GM12878 (cell line): ENCODE measurements around the gene PSMC3. TPM values are rescaled to one million over a fixed set of nuclear protein-coding genes. Genes with fewer than 3 reads are reported as not detected.

Source experiments
- ATAC-seq: fragments of 200-7000 bp; cut with Tn5 transposase; 3 replicates; pipeline ENCODE4 v1.9.1; 2020; ENCODE audit warnings: mild to moderate bottlenecking, moderate library complexity
- BruUV-seq: library from RNA; stranded (reverse); fragments of 400-500 nt; replicated peaks from 2 replicates; lab custom pipeline; 2021; lab: Mats Ljungman, UMichigan
- CTCF ChIA-PET: fragments of 300-600 bp; sonication (Branson Sonifier 250); formaldehyde crosslinking; extraction: SDS; loops from one replicate; lab custom pipeline; 2021; ENCODE audit warnings: inconsistent platforms; lab: Yijun Ruan, JAX
- POLR2A ChIA-PET: fragments of 350-600 bp; formaldehyde crosslinking; extraction: SDS; loops from one replicate; lab custom pipeline; 2021; ENCODE audit warnings: inconsistent platforms; lab: Charles Lee
- RAD21 ChIA-PET: fragments of 300-600 bp; sonication (Branson Sonifier 250); formaldehyde crosslinking; loops from one replicate; lab custom pipeline; 2023; ENCODE audit warnings: antibody characterized with exemption; ENCODE audit not compliant: unreplicated experiment; lab: Charles Lee
- SMC1A ChIA-PET: fragments of 300-600 bp; sonication (Branson Sonifier 250); formaldehyde crosslinking; loops from one replicate; lab custom pipeline; 2023; ENCODE audit not compliant: unreplicated experiment, uncharacterized antibody; lab: Charles Lee
- DNase-seq: peaks from one replicate; pipeline ENCODE4 v3.0.0-alpha.2; 2011; ENCODE audit warnings: low read depth, low spot score
- FAIRE-seq: peaks from 3 replicates; lab custom pipeline; 2011; peaks lifted over from hg19 to GRCh38; lab: Jason Lieb, UNC
- H2AFZ ChIP-seq: 2 replicates; pipeline ENCODE4 v1.6.0; 2011; ENCODE audit warnings: low read depth, low read length, control low read depth; ENCODE audit not compliant: control insufficient read depth
- H3K27ac ChIP-seq: 2 replicates; pipeline ENCODE4 v1.5.1; 2011; ENCODE audit warnings: control low read depth; ENCODE audit not compliant: control insufficient read depth, insufficient read depth
- H3K27me3 ChIP-seq, 2 experiments: replicated peaks in 1 of 2; 2 replicates each; pipeline versions ENCODE4 v1.6.0 to v1.6.1; 2011; ENCODE audit warnings: low read length in 1 of 2; ENCODE audit not compliant: control insufficient read depth in 2 of 2, insufficient read depth in 2 of 2
- H3K36me3 ChIP-seq, 2 experiments: 2 replicates each; pipeline ENCODE4 v1.5.1; 2011; ENCODE audit warnings: low read length in 1 of 2; ENCODE audit not compliant: control insufficient read depth in 2 of 2, insufficient read depth in 2 of 2
- H3K4me1 ChIP-seq: 2 replicates; pipeline ENCODE4 v1.6.1; 2011; ENCODE audit warnings: mild to moderate bottlenecking, low read length, moderate library complexity, mixed read lengths; ENCODE audit not compliant: control insufficient read depth, insufficient read depth
- H3K4me2 ChIP-seq: 2 replicates; pipeline ENCODE4 v1.6.0; 2011; ENCODE audit warnings: control low read depth; ENCODE audit not compliant: control insufficient read depth, insufficient read depth
- H3K4me3 ChIP-seq: fragments of 200-600 bp; sonication (generic); 2 replicates; pipeline ENCODE4 v1.5.1; 2016
- H3K79me2 ChIP-seq: 2 replicates; pipeline ENCODE4 v1.6.0; 2011; ENCODE audit warnings: low read length; ENCODE audit not compliant: control insufficient read depth, insufficient read depth
- H3K9ac ChIP-seq: 2 replicates; pipeline ENCODE4 v1.8.0; 2011; ENCODE audit warnings: low read length, control low read depth, mixed read lengths; ENCODE audit not compliant: control insufficient read depth, insufficient read depth
- H3K9me3 ChIP-seq: replicated peaks from 3 replicates; pipeline ENCODE4 v1.5.1; 2011; ENCODE audit warnings: mild to moderate bottlenecking, low read length; ENCODE audit not compliant: control insufficient read depth, insufficient read depth
- H4K20me1 ChIP-seq: 2 replicates; pipeline ENCODE4 v1.6.0; 2011; ENCODE audit not compliant: control insufficient read depth, insufficient read depth
- ATF7 ChIP-seq: fragments of 450-650 bp; IDR thresholded peaks from 2 replicates; pipeline ENCODE4 v1.6.1; 2016; ENCODE audit warnings: low read depth, mild to moderate bottlenecking
- BACH1 ChIP-seq: fragments of 450-650 bp; IDR thresholded peaks from 2 replicates; pipeline ENCODE4 v1.6.1; 2017; ENCODE audit warnings: mild to moderate bottlenecking, borderline replicate concordance
- BCL11A ChIP-seq: IDR thresholded peaks from 2 replicates; pipeline ENCODE4 v1.6.1; 2011; ENCODE audit warnings: low read depth, low read length
- BMI1 ChIP-seq: fragments of 450-650 bp; IDR thresholded peaks from 2 replicates; pipeline ENCODE4 v1.6.1; 2016; ENCODE audit warnings: mild to moderate bottlenecking, moderate library complexity, borderline replicate concordance
- CBX3 ChIP-seq: fragments of 200-600 bp; sonication (generic); IDR thresholded peaks from 2 replicates; pipeline ENCODE4 v1.6.1; 2016; ENCODE audit warnings: low read depth, borderline replicate concordance
- ELK1 ChIP-seq: IDR thresholded peaks from 2 replicates; pipeline ENCODE4 v1.6.1; 2012; ENCODE audit warnings: low read depth, low read length, improper control_type of control experiment
- FOXK2 ChIP-seq: fragments of 450-650 bp; IDR thresholded peaks from 2 replicates; pipeline ENCODE4 v1.6.1; 2017; ENCODE audit warnings: mild to moderate bottlenecking, moderate library complexity
- GATAD2B ChIP-seq: fragments of 450-650 bp; conservative IDR thresholded peaks from 2 replicates; pipeline ENCODE4 v1.6.1; 2017; ENCODE audit warnings: low read depth, mild to moderate bottlenecking, moderate library complexity
- HCFC1 ChIP-seq: fragments of 150-350 bp; IDR thresholded peaks from 2 replicates; pipeline ENCODE4 v1.6.1; 2014; ENCODE audit warnings: low read length
- JUND ChIP-seq: IDR thresholded peaks from 2 replicates; pipeline ENCODE4 v1.6.1; 2012; ENCODE audit warnings: low read depth, mild to moderate bottlenecking, low read length, improper control_type of control experiment, moderate library complexity
- LARP7 ChIP-seq: fragments of 450-650 bp; IDR thresholded peaks from 2 replicates; pipeline ENCODE4 v1.6.1; 2017; ENCODE audit warnings: mild to moderate bottlenecking
- MEF2B ChIP-seq: fragments of 450-650 bp; IDR thresholded peaks from 2 replicates; pipeline ENCODE4 v1.6.1; 2018; ENCODE audit warnings: mild to moderate bottlenecking, moderate library complexity; ENCODE audit not compliant: partially characterized antibody, poor library complexity, severe bottlenecking
- MTA2 ChIP-seq: fragments of 450-650 bp; IDR thresholded peaks from 2 replicates; pipeline ENCODE4 v1.6.1; 2016; ENCODE audit warnings: low read depth, mild to moderate bottlenecking, moderate library complexity
- NFIC ChIP-seq: IDR thresholded peaks from 2 replicates; pipeline ENCODE4 v1.6.1; 2012; ENCODE audit warnings: low read depth, mild to moderate bottlenecking, inconsistent platforms, low read length, moderate library complexity
- PAX8 ChIP-seq: fragments of 450-650 bp; IDR thresholded peaks from 2 replicates; pipeline ENCODE4 v1.6.1; 2017; ENCODE audit warnings: mild to moderate bottlenecking, moderate library complexity
- POU2F2 ChIP-seq: IDR thresholded peaks from 3 replicates; pipeline ENCODE4 v1.6.1; 2011; ENCODE audit warnings: low read depth, mild to moderate bottlenecking, low read length, borderline replicate concordance
- RAD21 ChIP-seq: IDR thresholded peaks from 2 replicates; pipeline ENCODE4 v1.6.1; 2011; ENCODE audit warnings: mild to moderate bottlenecking, low read depth, low read length, moderate library complexity; ENCODE audit not compliant: insufficient read depth
- RAD51 ChIP-seq: fragments of 450-650 bp; IDR thresholded peaks from 2 replicates; pipeline ENCODE4 v1.6.1; 2016; ENCODE audit warnings: moderate library complexity, mild to moderate bottlenecking, inconsistent platforms
- RBBP5 ChIP-seq: fragments of 200-600 bp; sonication (generic); conservative IDR thresholded peaks from 2 replicates; pipeline ENCODE4 v1.6.1; 2016
- SP1 ChIP-seq: IDR thresholded peaks from one replicate; pipeline ENCODE4 v1.6.1; 2011; ENCODE audit warnings: low read depth, low read length
- SRF ChIP-seq, 2 experiments: IDR thresholded peaks; 2 replicates each; pipeline ENCODE4 v1.6.1; 2011; ENCODE audit warnings: low read depth in 2 of 2, low read length in 2 of 2, mild to moderate bottlenecking in 1 of 2, moderate library complexity in 1 of 2
- SUZ12 ChIP-seq: fragments of 200-600 bp; sonication (generic); IDR thresholded peaks from one replicate; pipeline ENCODE4 v1.6.1; 2018; ENCODE audit warnings: antibody characterized with exemption, mild to moderate bottlenecking; ENCODE audit not compliant: unreplicated experiment
- TBL1XR1 ChIP-seq: IDR thresholded peaks from 2 replicates; pipeline ENCODE4 v1.6.1; 2012; ENCODE audit warnings: low read depth, low read length, improper control_type of control experiment
- YBX1 ChIP-seq: fragments of 450-650 bp; IDR thresholded peaks from 2 replicates; pipeline ENCODE4 v1.6.1; 2016; ENCODE audit warnings: antibody characterized with exemption
- ZNF274 ChIP-seq: IDR thresholded peaks from one replicate; pipeline ENCODE4 v1.8.0; 2011; ENCODE audit not compliant: insufficient read length, insufficient read depth
- ZNF622 ChIP-seq: fragments of 450-650 bp; IDR thresholded peaks from 2 replicates; pipeline ENCODE4 v1.6.1; 2017; ENCODE audit warnings: mild to moderate bottlenecking, inconsistent platforms
- WGBS: methylation state at CpG from one replicate; pipeline ENCODE4 v1.1.6; 2016; ENCODE audit warnings: low lambda C conversion rate; ENCODE audit not compliant: insufficient replicate concordance, insufficient coverage; ENCODE audit errors: missing lambda C conversion rate; 5-methylcytosine and 5-hydroxymethylcytosine counted together
- in situ Hi-C: fragments of 300-500 bp; cut with MboI; formaldehyde crosslinking; loops from 9 replicates; pipeline ENCODE4 v1.14.3; 2018; ENCODE audit warnings: mixed read lengths
- intact Hi-C: fragments of 100-400 bp; cut with micrococcal nuclease; formaldehyde crosslinking; loops from one replicate; pipeline ENCODE4 v1.14.2; 2022; ENCODE audit not compliant: unreplicated experiment
- polyA plus RNA-seq, 11 experiments: library from polyadenylated mRNA; depleted of rRNA in 4 of 11; unstranded in 6 of 11; stranded (reverse) in 5 of 11; fragments of >200 nt; fragmentation: Nextera tagmentation in 4 of 11; fragmentation: Illumina TruSeq in 1 of 11; extraction: Ambion mirVana in 4 of 11; extraction: Trizol in 1 of 11; gene quantifications; 1 replicate in 1 of 11; 2 replicates in 10 of 11; pipeline versions ENCODE4 v1.2.1 to v1.2.3, GENCODE V29; 2011 to 2016; ENCODE audit warnings: inconsistent platforms in 2 of 11, missing spikeins in 2 of 11, low read depth in 1 of 11
- total RNA-seq, 4 experiments: library from RNA; depleted of rRNA in 3 of 4; stranded (reverse); fragments of >200 nt in 3 of 4; fragmentation: Illumina TruSeq in 1 of 4; extraction: Trizol in 1 of 4; gene quantifications; 2 replicates each; pipeline versions ENCODE4 v1.2.1 to v1.2.3, GENCODE V29; 2013 to 2021

PSMC3 gene
- total and polyA plus RNA-seq, 10 of the 15 experiments (the other 5 are each of a cell fraction or from before 2014, with no cell fraction given) = 39.5 to 289 (median 155) TPM

GRCh38 chr11:47394322-47395222, 31.7 kb downstream of the PSMC3 start:
- H3K9ac ChIP-seq = peak overlapping the region; percentile 78
- in situ Hi-C loops (no loop called here), intact Hi-C loops (no loop called here)
- no peaks in the 10 kb centered on the region for H4K20me1 ChIP-seq
- peak; percentile 73 for ATAC-seq
- H3K27ac ChIP-seq = peak overlapping the region; percentile 93
- DNase-seq = no peak
- H3K4me3 ChIP-seq = peak overlapping the region; percentile 25; the same call in 1 of the 2 replicates
- no peaks in the 10 kb centered on the region; the same call in 1 of the 2 replicates for H3K79me2 ChIP-seq
- WGBS = 34% methylated on average over 33 of the region's 39 CpGs
- ChIA-PET RAD21 (interaction anchor here (1.0 to 1.8 kb wide), 3 partner anchors 13 to 16 kb away, joined by 4 to 8 read pairs (median 4); partner anchors contain the start of gene SPI1), SMC1A (interaction anchor here (1.2 to 5.0 kb wide), 3 partner anchors 11 to 21 kb away, joined by 3 to 36 read pairs (median 23); partner anchors contain the start of gene SPI1), POLR2A (interaction anchor here (0.6 to 8.5 kb wide), 3 partner anchors 11 to 27 kb away, joined by 5 to 94 read pairs (median 5); partner anchors contain the start of gene SPI1), CTCF (interaction anchor here (1.6 to 3.4 kb wide), 2 partner anchors 12 to 21 kb away, joined by 5 to 40 read pairs; no protein-coding TSS in a partner anchor)
- no peaks in the 10 kb centered on the region; a peak in 1 of 4 replicates for H3K36me3 ChIP-seq
- peaks cover 51% of the 10 kb centered on the region for H3K4me1 ChIP-seq
- H3K9me3 ChIP-seq = no peaks in the 10 kb centered on the region
- peak overlapping the region; percentile 83 for H2AFZ ChIP-seq
- TSS peak; percentile 85 for BruUV-seq
- peak overlapping the region; percentile 72 for H3K4me2 ChIP-seq
- FAIRE-seq = peak; percentile 89
- H3K27me3 ChIP-seq = no peaks in the 10 kb centered on the region
- TF ChIP-seq ZNF274 (no peak), ZNF622 (no peak), BCL11A (0 out of 2 replicates have a peak, but pooled peaks have one; percentile 14), RBBP5 (no peak), BMI1 (no peak), ATF7 (no peak), MEF2B (no peak), BACH1 (no peak; the same call in 1 of the 2 replicates), CBX3 (no peak), ELK1 (peak; percentile 49; the same call in 1 of the 2 replicates), TBL1XR1 (peak; percentile 57; the same call in 1 of the 2 replicates), LARP7 (no peak), PAX8 (no peak), HCFC1 (no peak; the same call in 1 of the 2 replicates), JUND (no peak), MTA2 (no peak), POU2F2 (peak; percentile 57; the same call in 1 of the 3 replicates), GATAD2B (peak; percentile 82), SP1 (peak; percentile 56), RAD51 (no peak), NFIC (no peak), FOXK2 (peak; percentile 16; the same call in 1 of the 2 replicates), RAD21 (no peak), SRF (IDR thresholded peaks at IDR 0.05; ENCODE audit: low read depth in 2 of 2, low read length in 2 of 2) (0 out of 4 replicates have a peak, but pooled peaks of 1 of the 2 experiments have one; percentile 18), YBX1 (no peak), SUZ12 (no peak)
